NCI-H2196 (cell line): ENCODE results near the gene PCNA.

Source experiments
- DNase-seq: peaks from one replicate; lab custom pipeline; 2025; ENCODE audit not compliant: unreplicated experiment; lab: John Stamatoyannopoulos, UW

The PCNA gene

GRCh38 chr20:5119435-5120184, at the start of gene PCNA:
Gene PCNA (minus strand): TSS chr20:5119958. CDS start chr20:5119798, 160 bp downstream.
- DNase-seq, result peak; percentile 98

GRCh38 chr20:5168651-5169396, 49.1 kb upstream of the PCNA start:
- DNase-seq, result no peak

DNA sequence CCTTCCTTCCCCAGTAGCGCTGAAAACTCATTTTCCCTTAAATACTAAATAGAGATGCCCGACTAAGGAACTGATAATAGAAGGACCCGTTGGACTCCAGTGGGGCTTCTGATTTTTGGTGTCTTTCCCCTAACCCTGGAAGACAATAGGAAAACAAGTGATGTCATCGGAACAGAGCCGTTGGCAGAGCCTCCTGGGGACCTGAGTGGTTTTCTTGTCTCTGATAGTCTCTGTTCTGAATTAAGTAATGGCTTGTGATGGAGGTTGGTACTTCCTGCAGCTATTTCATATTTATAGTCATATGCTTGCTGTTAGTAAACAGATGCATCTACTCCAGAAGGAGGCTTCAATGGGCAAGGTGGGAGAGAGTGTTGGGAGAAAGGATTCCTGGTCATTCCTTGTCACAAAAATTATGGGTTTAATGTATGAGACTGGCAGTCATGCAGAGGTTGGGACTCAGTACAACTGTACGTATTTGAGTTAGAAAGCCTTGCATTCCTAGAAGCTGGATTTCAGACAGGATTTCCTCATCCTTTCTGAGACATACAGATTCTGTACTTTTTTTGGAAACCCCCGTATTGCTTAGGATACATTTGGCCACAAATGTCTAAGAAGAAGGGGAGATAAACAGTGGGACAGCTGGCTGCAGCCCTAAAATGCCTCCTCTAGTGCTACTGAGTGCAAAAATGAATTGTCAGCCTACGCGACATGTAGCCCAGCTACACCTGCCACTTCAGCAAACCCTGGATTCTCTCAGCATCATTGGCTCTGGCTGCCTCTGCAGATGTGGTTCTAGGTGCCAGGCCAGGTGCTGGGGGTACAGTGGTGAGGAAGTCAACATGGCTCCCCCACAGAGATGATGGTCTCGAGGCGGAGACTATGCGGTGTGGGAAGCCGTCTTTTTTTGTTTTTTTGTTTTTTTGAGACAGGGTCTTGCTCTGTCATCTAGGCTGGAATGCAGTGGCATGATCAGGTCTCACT, 45.2 kb upstream of the PCNA start:
- no peak for DNase-seq

- no peak for DNase-seq
Observed at GRCh38 chr20:5161536-5162164, 41.9 kb upstream of the PCNA start.

DNA sequence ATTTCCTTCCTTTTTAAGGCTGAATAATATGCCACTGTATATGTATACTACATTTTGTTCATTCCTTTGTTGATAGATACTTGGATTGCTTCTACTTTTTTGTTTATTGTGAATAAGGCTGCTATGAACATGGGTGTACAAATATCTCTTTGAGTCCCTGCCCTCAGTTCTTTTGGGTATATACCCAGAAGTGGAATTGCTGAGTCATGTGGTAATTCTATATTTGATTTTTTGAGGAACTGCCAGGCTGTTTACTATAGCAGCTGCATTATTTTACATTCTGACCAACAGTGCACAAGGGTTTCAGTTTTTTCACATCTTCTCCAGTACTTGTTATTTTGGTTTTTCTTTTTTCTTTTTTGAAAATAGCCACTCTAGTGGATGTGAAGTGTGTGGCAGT, 41.1 kb upstream of the PCNA start:
- no peak for DNase-seq

DNA sequence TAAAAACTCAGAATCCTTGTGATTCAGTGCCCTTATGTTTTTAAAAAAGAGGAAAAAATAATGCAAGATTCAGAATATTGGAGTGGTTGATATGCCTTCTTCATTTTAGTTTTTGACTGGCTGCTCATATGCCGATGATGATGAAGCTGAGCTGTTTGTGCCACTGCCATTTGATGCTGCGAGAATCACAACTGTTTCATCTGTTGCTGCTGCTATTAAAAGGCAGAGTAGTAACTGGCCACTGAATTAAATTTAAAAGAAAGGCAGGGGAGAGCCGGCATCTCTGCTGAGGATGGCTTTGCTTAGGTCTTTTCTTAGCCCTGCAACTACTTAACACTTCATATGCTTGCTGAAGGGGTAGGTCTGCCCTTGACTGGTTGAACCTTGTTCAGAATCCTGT, 40.2 kb upstream of the PCNA start:
- no peak for DNase-seq

DNA sequence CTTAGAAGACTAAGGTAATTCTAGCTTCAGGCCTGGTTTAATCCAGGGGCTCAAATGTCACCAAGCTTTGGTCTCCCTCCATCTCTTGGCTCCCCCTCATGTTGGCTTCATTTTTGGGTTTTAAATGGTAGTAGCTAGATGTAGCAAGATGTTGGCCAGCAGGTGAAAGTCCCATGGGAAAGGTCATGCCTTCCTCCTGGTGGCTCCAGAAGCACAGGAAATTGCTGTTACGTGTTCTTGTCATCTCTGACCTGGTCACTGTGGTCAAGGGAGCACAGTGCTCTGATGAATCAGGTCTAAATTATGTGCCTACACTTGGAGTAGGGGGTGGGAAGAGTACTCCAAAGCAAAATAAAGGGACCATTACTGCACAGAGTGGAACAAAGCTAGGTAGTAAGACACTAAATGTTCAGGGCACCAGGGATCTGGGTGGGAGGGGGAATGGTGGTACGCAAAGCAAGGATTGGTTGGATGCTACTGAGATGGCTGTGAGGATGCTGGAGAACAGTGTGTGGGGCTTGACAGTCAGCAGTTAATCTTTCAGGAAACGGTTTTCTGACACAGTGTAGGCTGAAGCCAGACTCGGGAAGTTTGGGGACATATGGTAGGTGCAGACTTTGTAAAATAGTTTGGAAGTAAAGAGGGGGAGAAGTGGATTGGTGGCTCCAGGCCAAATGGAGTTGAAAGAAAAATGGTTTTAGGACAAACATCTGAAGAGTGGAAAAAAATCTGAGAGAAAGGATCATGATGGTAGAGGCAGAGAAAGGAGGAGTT, 37.1 kb upstream of the PCNA start:
- no peak for DNase-seq

- DNase-seq, result no peak
Observed at GRCh38 chr20:5155404-5155803, 35.6 kb upstream of the PCNA start.

DNA sequence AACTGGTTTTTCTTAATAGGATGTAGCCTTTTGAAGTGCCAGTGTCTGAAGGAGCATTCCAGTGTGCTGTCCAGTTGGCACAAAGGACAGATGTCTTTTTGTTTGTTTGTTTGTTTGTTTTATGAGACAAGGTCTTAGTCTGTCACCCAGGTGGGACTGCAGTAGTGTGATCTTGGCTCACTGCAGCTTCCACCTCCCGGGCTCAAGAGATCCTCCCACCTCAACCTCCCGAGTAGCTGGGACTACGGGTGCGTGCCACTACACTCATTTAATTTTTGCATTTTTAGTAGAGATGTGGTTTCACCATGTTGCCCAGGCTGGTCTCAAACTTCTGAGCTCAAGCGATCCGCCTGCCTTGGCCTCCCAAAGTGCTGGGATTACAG, 34.8 kb upstream of the PCNA start:
- no peak for DNase-seq

DNA sequence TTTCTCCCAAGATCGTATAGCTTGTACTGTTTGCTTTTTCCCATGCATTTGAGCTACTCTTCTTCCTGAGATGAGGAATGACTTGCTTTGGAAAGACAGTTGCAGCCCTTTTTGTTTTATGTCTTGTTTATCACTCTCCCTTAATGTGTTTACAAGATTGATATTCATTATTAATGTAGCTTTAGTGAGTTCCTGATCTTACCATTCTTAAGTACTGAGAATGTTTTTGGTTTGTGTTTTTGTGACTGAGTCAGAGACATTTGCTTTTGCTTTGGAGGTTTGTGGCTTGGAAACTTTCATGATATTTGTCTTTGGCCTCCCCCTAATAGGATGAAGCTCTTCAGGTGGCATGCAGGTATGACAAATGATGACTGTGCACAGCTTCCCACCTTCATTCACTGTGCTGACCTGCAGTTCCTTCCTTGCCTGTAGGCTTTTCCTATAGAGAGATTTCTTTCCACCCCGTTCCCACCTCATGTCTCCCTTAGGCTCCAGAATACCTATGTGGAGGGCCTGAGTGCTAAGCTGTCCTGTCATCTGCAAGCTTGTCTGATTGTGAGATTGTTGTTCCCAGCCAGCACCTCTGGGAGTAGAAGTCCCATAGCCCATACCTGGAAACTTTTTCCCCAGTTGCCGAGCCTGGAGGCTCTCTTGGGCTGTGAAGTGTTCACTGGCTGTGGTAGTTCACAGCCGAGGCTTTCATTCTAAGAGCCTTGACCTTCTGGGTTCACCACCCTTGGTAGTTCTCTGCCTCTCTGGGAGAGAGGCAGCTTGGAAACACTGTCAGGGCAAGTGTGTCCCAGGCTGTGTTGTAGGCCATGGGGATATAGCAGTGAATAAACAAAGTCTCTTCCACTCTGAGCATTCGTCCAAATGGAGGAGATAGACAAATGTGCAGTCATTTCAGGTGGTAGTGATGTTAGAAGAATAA, 34.1 kb upstream of the PCNA start:
- DNase-seq, result no peak

- DNase-seq, result no peak
Observed at GRCh38 chr20:5153152-5153467, 33.4 kb upstream of the PCNA start.

- DNase-seq, result no peak
Observed at GRCh38 chr20:5150226-5151076, 30.7 kb upstream of the PCNA start.

DNA sequence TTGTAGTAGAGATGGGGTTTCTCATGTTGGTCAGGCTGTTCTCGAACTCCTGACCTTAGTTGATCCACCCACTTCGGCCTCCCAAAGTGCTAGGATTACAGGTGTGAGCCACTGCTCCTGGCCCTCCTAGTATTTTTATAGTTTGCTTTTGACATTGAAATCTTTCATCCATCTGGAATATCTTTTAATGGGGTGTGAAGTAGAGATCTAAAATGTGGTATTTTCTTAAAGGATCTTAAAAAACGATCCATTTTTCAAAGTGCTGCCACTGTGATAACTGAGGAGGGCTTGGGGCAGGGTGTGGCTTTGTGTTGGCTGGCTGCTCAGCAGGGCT, 30.1 kb upstream of the PCNA start:
- DNase-seq, result no peak

GRCh38 chr20:5148581-5148980, 28.8 kb upstream of the PCNA start:
- DNase-seq, result no peak

DNA sequence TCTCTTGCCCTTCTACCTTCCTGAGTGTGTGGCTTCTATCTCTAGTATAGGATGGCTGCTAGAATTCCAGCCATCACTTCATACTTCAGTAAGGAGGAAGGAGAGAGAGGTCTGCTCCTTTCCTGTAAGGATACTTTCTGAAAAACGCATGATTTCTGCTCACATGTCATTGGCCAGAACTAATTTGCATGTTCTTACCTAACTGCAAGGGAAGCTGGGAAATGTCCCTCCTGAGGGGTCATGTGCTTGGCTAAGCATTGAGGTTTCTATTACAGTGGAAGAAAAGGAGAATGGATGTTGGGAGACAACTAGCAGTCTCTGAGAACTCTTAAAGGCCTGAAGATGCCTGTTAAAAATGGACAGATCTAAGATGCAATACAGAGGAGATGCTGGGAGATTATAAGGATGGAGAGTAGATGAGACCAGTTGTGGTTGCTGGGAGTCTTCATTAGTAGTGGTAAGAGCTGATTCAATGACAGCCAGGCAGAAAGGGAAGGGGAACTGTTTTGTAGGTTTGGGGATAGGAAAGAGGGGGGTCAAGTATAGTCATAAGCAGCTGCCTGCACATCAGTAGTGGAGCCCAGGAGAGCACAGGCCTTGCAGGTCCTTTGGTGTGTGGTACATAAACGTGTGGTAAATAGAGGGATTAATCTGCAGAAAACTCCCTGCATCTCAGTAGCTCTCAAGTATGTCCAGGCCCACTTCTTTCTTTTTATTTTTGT, 27.3 kb upstream of the PCNA start:
- DNase-seq, result no peak

GRCh38 chr20:5146099-5146668, 26.4 kb upstream of the PCNA start:
- DNase-seq, result no peak

DNA sequence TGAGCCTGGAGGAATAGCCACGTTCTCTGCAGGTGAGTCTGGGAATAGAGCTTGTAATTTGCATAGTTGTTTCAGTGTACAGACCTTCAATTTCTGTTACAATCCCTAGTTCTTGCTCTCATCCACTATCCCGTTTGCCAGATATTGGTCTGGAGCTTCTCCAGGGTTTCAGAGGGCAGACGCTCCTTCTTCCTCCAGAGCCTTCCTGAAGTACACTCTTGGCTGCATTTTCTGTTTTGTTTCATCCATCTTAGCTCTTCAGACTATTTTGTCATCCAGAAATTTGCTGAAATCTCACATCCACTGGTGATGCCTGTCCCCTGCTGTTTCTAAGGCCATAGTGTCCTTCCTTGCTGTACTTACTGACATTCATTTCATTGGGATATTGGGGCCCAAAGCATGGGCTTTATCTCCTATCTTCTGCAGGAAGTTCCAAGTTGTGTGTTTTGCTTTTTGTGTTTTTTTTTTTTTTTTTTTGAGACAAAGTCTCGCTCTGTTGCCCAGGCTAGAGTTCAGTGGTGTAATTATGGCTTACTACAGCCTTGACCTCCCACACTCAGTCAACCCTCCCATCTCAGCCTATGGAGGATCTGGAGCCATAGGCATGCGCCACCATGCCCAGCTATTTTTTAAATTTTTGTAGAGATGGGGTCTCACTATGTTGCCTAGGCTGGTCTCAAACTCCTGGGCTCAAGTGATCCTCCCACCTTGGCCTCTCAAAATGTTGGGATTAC, 25.8 kb upstream of the PCNA start:
- no peak for DNase-seq
